ENCODE measurements around the gene KCNIP4.

KCNIP4 gene

GRCh38 chr4:21474195-21474594 is 474.4 kb downstream of the KCNIP4 start:
- no peak for DNase-seq (ENCODE audit: low read depth in 1 of 2, low spot score in 1 of 2)

GRCh38 chr4:21470535-21470934 is 478.0 kb downstream of the KCNIP4 start:
- no peak for DNase-seq (ENCODE audit: low read depth in 1 of 2, low spot score in 1 of 2)

- no peak for DNase-seq (ENCODE audit: low read depth in 1 of 2, low spot score in 1 of 2)
Measured at GRCh38 chr4:21469438-21470300, 478.9 kb downstream of the KCNIP4 start.

- no peak for DNase-seq (ENCODE audit: low read depth in 1 of 2, low spot score in 1 of 2)
Measured at GRCh38 chr4:21467551-21467950, 481.0 kb downstream of the KCNIP4 start.

GRCh38 chr4:21457086-21457840 is 491.3 kb downstream of the KCNIP4 start:
- DNase-seq (ENCODE audit: low read depth in 1 of 2, low spot score in 1 of 2): no peak

GRCh38 chr4:21454831-21455230 is 493.7 kb downstream of the KCNIP4 start:
- no peak for DNase-seq (ENCODE audit: low read depth in 1 of 2, low spot score in 1 of 2)

- DNase-seq (ENCODE audit: low read depth in 1 of 2, low spot score in 1 of 2): no peak
Measured at GRCh38 chr4:21454201-21454600, 494.4 kb downstream of the KCNIP4 start.

- DNase-seq (ENCODE audit: low read depth in 1 of 2, low spot score in 1 of 2): no peak
Measured at GRCh38 chr4:21452931-21453330, 495.6 kb downstream of the KCNIP4 start.

- no peak for DNase-seq (ENCODE audit: low read depth in 1 of 2, low spot score in 1 of 2)
Measured at GRCh38 chr4:21451032-21451431, 497.5 kb downstream of the KCNIP4 start.

GRCh38 chr4:21450331-21450730 is 498.2 kb downstream of the KCNIP4 start:
- no peak for DNase-seq (ENCODE audit: low read depth in 1 of 2, low spot score in 1 of 2)

GRCh38 chr4:21447301-21448054 is 501.1 kb downstream of the KCNIP4 start:
- DNase-seq (ENCODE audit: low read depth in 1 of 2, low spot score in 1 of 2): no peak

- no peak for DNase-seq (ENCODE audit: low read depth in 1 of 2, low spot score in 1 of 2)
Measured at GRCh38 chr4:21420166-21420565, 528.4 kb downstream of the KCNIP4 start.

- DNase-seq (ENCODE audit: low read depth in 1 of 2, low spot score in 1 of 2): no peak
Measured at GRCh38 chr4:21415728-21416127, 532.8 kb downstream of the KCNIP4 start.

- no peak for DNase-seq (ENCODE audit: low read depth in 1 of 2, low spot score in 1 of 2)
Measured at GRCh38 chr4:21413807-21414370, 534.7 kb downstream of the KCNIP4 start.

GRCh38 chr4:21411086-21411485 is 537.5 kb downstream of the KCNIP4 start:
- DNase-seq (ENCODE audit: low read depth in 1 of 2, low spot score in 1 of 2): no peak

GRCh38 chr4:21410372-21410771 is 538.2 kb downstream of the KCNIP4 start:
- no peak for DNase-seq (ENCODE audit: low read depth in 1 of 2, low spot score in 1 of 2)

- no peak for DNase-seq (ENCODE audit: low read depth in 1 of 2, low spot score in 1 of 2)
Measured at GRCh38 chr4:21387683-21388082, 560.9 kb downstream of the KCNIP4 start.

GRCh38 chr4:21386166-21386780 is 562.3 kb downstream of the KCNIP4 start:
- DNase-seq (ENCODE audit: low read depth in 1 of 2, low spot score in 1 of 2): no peak

- no peak for DNase-seq (ENCODE audit: low read depth in 1 of 2, low spot score in 1 of 2)
Measured at GRCh38 chr4:21385706-21386105, 562.9 kb downstream of the KCNIP4 start.

- DNase-seq (ENCODE audit: low read depth in 1 of 2, low spot score in 1 of 2): no peak
Measured at GRCh38 chr4:21384609-21385008, 564.0 kb downstream of the KCNIP4 start.

- no peak for DNase-seq (ENCODE audit: low read depth in 1 of 2, low spot score in 1 of 2)
Measured at GRCh38 chr4:21380861-21381260, 567.7 kb downstream of the KCNIP4 start.

Measured in activated T-helper 1 cell treated with anti-CD3 and anti-CD28 coated beads, Interleukin-2, amount 50 U/mL, for 16 hours (primary cell).